Upper lobe of right lung (tissue), 1 donor: ENCODE measurements around the gene SP2. TPM values are rescaled to one million over a fixed set of nuclear protein-coding genes. Genes with fewer than 3 reads are reported as not detected.

Experiments
- ATAC-seq: fragments of 200-7000 bp; cut with Tn5 transposase; one replicate; pipeline ENCODE4 v1.9.1; 2020; ENCODE audit warnings: mild to moderate bottlenecking, moderate library complexity
- DNase-seq: peaks from one replicate; pipeline ENCODE4 v3.0.0-alpha.2; 2020
- H3K27ac ChIP-seq: fragments of 200-600 bp; one replicate; pipeline ENCODE4 v1.8.0; 2022
- H3K27me3 ChIP-seq: fragments of 200-600 bp; one replicate; pipeline ENCODE4 v1.8.0; 2022; ENCODE audit warnings: mild to moderate bottlenecking
- H3K36me3 ChIP-seq: fragments of 200-600 bp; one replicate; pipeline ENCODE4 v1.8.0; 2022
- H3K4me1 ChIP-seq: fragments of 200-600 bp; one replicate; pipeline ENCODE4 v1.8.0; 2022
- H3K4me3 ChIP-seq: fragments of 200-600 bp; one replicate; pipeline ENCODE4 v1.8.0; 2022; ENCODE audit warnings: mild to moderate bottlenecking
- H3K9me3 ChIP-seq: fragments of 200-600 bp; one replicate; pipeline ENCODE4 v1.8.0; 2022
- CTCF ChIP-seq: fragments of 200-600 bp; IDR thresholded peaks from one replicate; pipeline ENCODE4 v1.8.0; 2022; ENCODE audit warnings: antibody characterized with exemption
- intact Hi-C: fragments of 100-400 bp; cut with DNase I; formaldehyde crosslinking; loops from one replicate; pipeline ENCODE4 v1.11.0; 2022
- total RNA-seq: library from RNA; stranded (reverse); fragmentation: NEBNext Ultra II Directional; extraction: Animal tissue kit (Norgen Biotek cat#: 25700); gene quantifications from one replicate; pipeline ENCODE4 v1.2.1, GENCODE V29; 2021
- donor health status: DM: no; HTN: yes; CAD: no; lungs with severe emphysema.

Gene SP2
- total RNA-seq, 1 donor from 2014 or later, result 16.9 TPM

DNA sequence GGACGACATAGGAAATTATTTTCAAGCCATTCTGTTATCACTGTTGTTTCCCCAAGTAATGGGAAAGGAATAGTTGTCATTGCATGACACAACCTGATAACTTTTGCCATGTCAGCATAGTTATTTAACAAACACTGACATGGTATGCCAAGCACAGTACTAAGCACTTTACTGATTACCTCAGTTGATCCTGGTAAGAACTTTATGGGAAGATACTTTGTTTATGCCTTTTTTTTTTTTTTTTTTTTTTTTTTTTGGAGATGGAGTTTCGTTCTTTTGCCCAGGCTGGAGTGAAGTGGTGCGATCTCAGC, 29.6 kb downstream of the SP2 start:
- DNase-seq (no peak), ATAC-seq (no peak)
- intact Hi-C loops, result no loop called here
- Histone ChIP-seq H3K27ac (no peak overlapping the region), H3K27me3 (no peaks in the 10 kb centered on the region), H3K4me3 (no peak overlapping the region), H3K9me3 (no peaks in the 10 kb centered on the region), H3K36me3 (peaks cover 70% of the 10 kb centered on the region), H3K4me1 (no peaks in the 10 kb centered on the region)
- no peak for TF ChIP-seq CTCF

GRCh38 chr17:47927821-47928400, 31.9 kb downstream of the SP2 start:
- Histone ChIP-seq H3K4me1 (no peaks in the 10 kb centered on the region), H3K36me3 (peaks cover 59% of the 10 kb centered on the region), H3K9me3 (no peaks in the 10 kb centered on the region), H3K27me3 (no peaks in the 10 kb centered on the region), H3K27ac (no peak overlapping the region), H3K4me3 (no peak overlapping the region)
- ATAC-seq (no peak), DNase-seq (no peak)
- intact Hi-C loops, result no loop called here
- TF ChIP-seq CTCF, result no peak

DNA sequence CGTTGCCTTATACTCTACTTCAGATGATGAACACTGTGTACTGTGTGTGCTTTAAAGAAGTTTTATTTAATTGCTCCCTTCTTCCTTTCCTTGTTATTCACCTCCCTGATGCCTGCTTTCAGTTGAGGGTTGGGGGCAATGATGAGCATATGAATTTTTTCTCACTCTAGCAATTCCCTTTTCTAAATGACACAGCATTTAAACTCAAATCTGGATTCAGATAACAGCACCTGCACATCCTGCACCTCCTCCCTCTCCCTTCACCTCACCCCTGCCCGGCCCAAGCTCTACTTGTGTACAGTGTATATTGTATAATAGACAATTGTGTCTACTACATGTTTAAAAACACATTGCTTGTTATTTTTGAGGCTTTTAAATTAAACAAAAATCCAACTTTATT, 32.4 kb downstream of the SP2 start:
- TF ChIP-seq CTCF, result no peak
- Histone ChIP-seq H3K9me3 (no peaks in the 10 kb centered on the region), H3K4me3 (no peak overlapping the region), H3K27me3 (no peaks in the 10 kb centered on the region), H3K27ac (no peak overlapping the region), H3K4me1 (no peaks in the 10 kb centered on the region), H3K36me3 (peaks cover 54% of the 10 kb centered on the region)
- no peak for DNase-seq
- intact Hi-C loops, result no loop called here
- ATAC-seq, result no peak

- Histone ChIP-seq H3K36me3 (peaks cover 44% of the 10 kb centered on the region), H3K4me1 (no peaks in the 10 kb centered on the region), H3K9me3 (no peaks in the 10 kb centered on the region), H3K27me3 (no peaks in the 10 kb centered on the region), H3K27ac (no peak overlapping the region), H3K4me3 (no peak overlapping the region)
- intact Hi-C loops, result no loop called here
- DNase-seq (no peak), ATAC-seq (no peak)
- no peak for TF ChIP-seq CTCF
These were observed 33.4 kb downstream of the SP2 start for GRCh38 chr17:47929218-47930000.

GRCh38 chr17:47931848-47932247, 35.8 kb downstream of the SP2 start:
- ATAC-seq (no peak), DNase-seq (no peak)
- no peaks in the 10 kb centered on the region for H3K4me1 ChIP-seq
- H3K36me3 ChIP-seq, result peaks cover 23% of the 10 kb centered on the region
- H3K27ac ChIP-seq, result no peak overlapping the region
- H3K9me3 ChIP-seq, result no peaks in the 10 kb centered on the region
- intact Hi-C loops, result no loop called here
- no peaks in the 10 kb centered on the region for H3K27me3 ChIP-seq
- no peak overlapping the region for H3K4me3 ChIP-seq
- no peak for TF ChIP-seq CTCF
